HepG2 (cell line): Measurements from ENCODE around the gene VDAC1. TPM values are rescaled to one million over a fixed set of nuclear protein-coding genes. Genes with fewer than 3 reads are reported as not detected.

Experiments used
- BORCS8-MEF2B ChIP-seq: sonication (generic); formaldehyde crosslinking; IDR thresholded peaks from 2 replicates; pipeline ENCODE4 v1.8.0; 2022; ENCODE audit warnings: mild to moderate bottlenecking, missing genetic modification reagents
- FOXP4 ChIP-seq: sonication (generic); formaldehyde crosslinking; IDR thresholded peaks from 2 replicates; pipeline ENCODE4 v1.4.0; 2020; ENCODE audit warnings: missing genetic modification reagents
- GFI1 ChIP-seq: sonication (generic); formaldehyde crosslinking; IDR thresholded peaks from 2 replicates; pipeline ENCODE4 v1.5.0; 2020; ENCODE audit warnings: missing genetic modification reagents, mild to moderate bottlenecking, borderline replicate concordance
- HMG20A ChIP-seq: IDR thresholded peaks from 2 replicates; pipeline ENCODE4 v1.6.1; 2016; ENCODE audit warnings: borderline replicate concordance
- HNRNPL ChIP-seq: fragments of 200-400 bp; formaldehyde crosslinking; IDR thresholded peaks from 2 replicates; pipeline ENCODE4 v1.6.1; 2017; ENCODE audit warnings: mild to moderate bottlenecking, low read depth, low read length
- HOXA3 ChIP-seq: sonication (generic); formaldehyde crosslinking; IDR thresholded peaks from 2 replicates; pipeline ENCODE4 v1.5.0; 2020; ENCODE audit warnings: missing genetic modification reagents
- NBN ChIP-seq: fragments of 450-650 bp; conservative IDR thresholded peaks from 2 replicates; pipeline ENCODE4 v1.6.1; 2017
- SPEN ChIP-seq: sonication (generic); formaldehyde crosslinking; IDR thresholded peaks from 2 replicates; pipeline ENCODE4 v1.5.1; 2020; ENCODE audit warnings: low read depth, mild to moderate bottlenecking, missing genetic modification reagents
- STAG1 ChIP-seq: sonication (generic); formaldehyde crosslinking; IDR thresholded peaks from 2 replicates; pipeline ENCODE4 v1.4.0; 2020; ENCODE audit warnings: missing genetic modification reagents
- TBX3 ChIP-seq: fragments of 450-650 bp; IDR thresholded peaks from 2 replicates; pipeline ENCODE4 v1.6.1; 2017; ENCODE audit warnings: antibody characterized with exemption, mild to moderate bottlenecking, inconsistent platforms, borderline replicate concordance
- TEAD3 ChIP-seq: optimal IDR thresholded peaks from 2 replicates; pipeline ENCODE3; 2016; ENCODE audit warnings: borderline replicate concordance
- TFE3 ChIP-seq: IDR thresholded peaks from 2 replicates; pipeline ENCODE4 v1.6.1; 2016
- ZFP41 ChIP-seq: sonication (generic); formaldehyde crosslinking; IDR thresholded peaks from 2 replicates; pipeline ENCODE4 v1.4.0; 2020; ENCODE audit warnings: mild to moderate bottlenecking, missing genetic modification reagents, borderline replicate concordance
- ZFY ChIP-seq: sonication (generic); formaldehyde crosslinking; IDR thresholded peaks from 2 replicates; pipeline ENCODE4 v1.4.0; 2020; ENCODE audit warnings: missing genetic modification reagents
- ZMYM2 ChIP-seq: sonication (generic); formaldehyde crosslinking; IDR thresholded peaks from 2 replicates; pipeline ENCODE4 v1.8.0; 2022; ENCODE audit warnings: mild to moderate bottlenecking, missing genetic modification reagents
- ZNF225 ChIP-seq: sonication (generic); formaldehyde crosslinking; IDR thresholded peaks from 2 replicates; pipeline ENCODE4 v1.4.0; 2020; ENCODE audit warnings: mild to moderate bottlenecking, missing genetic modification reagents
- ZNF335 ChIP-seq: sonication (generic); formaldehyde crosslinking; IDR thresholded peaks from 2 replicates; pipeline ENCODE4 v1.4.0; 2020; ENCODE audit warnings: missing genetic modification reagents
- ZNF382 ChIP-seq: sonication (generic); formaldehyde crosslinking; IDR thresholded peaks from 2 replicates; pipeline ENCODE4 v1.5.0; 2020; ENCODE audit warnings: missing genetic modification reagents, mild to moderate bottlenecking, borderline replicate concordance
- ZNF607 ChIP-seq: sonication (generic); formaldehyde crosslinking; IDR thresholded peaks from 2 replicates; pipeline ENCODE4 v1.5.1; 2020; ENCODE audit warnings: missing genetic modification reagents, mild to moderate bottlenecking, borderline replicate concordance
- ZNF841 ChIP-seq: sonication (generic); formaldehyde crosslinking; IDR thresholded peaks from 2 replicates; pipeline ENCODE4 v1.8.1; 2023; ENCODE audit warnings: missing genetic modification reagents, borderline replicate concordance
- polyA plus RNA-seq, 8 experiments: library from polyadenylated mRNA; depleted of rRNA in 3 of 8; stranded (reverse) in 7 of 8; unstranded in 1 of 8; fragments of >200 nt; fragmentation: Illumina TruSeq in 4 of 8; extraction: Trizol in 4 of 8; gene quantifications; 2 replicates each; pipeline versions ENCODE4 v1.2.1 to v1.2.3, GENCODE V29; 2011 to 2016; ENCODE audit warnings: low read depth in 4 of 8, missing spikeins in 1 of 8, mixed read lengths in 1 of 8; ENCODE audit not compliant: insufficient read depth in 1 of 8
- total RNA-seq, 5 experiments: library from RNA; depleted of rRNA; stranded (reverse); fragments of >200 nt; fragmentation: Illumina TruSeq; extraction: Trizol; gene quantifications; 2 replicates each; pipeline ENCODE4 v1.2.3, GENCODE V29; 2016; ENCODE audit warnings: low read depth in 1 of 5
- TF ChIP-seq, protein P1 (sequence below): sonication (generic); formaldehyde crosslinking; IDR thresholded peaks from 2 replicates; pipeline ENCODE4 v1.5.0; 2020; ENCODE audit warnings: mild to moderate bottlenecking, missing genetic modification reagents, moderate library complexity
- TF ChIP-seq, protein P2 (sequence below): sonication (generic); formaldehyde crosslinking; IDR thresholded peaks from 2 replicates; pipeline ENCODE4 v1.4.0; 2020; ENCODE audit warnings: missing genetic modification reagents, borderline replicate concordance

The VDAC1 gene
- total and polyA plus RNA-seq, 2 of the 13 experiments (the other 11 are each of a cell fraction or from before 2014, with no cell fraction given) = 112 to 380 TPM

GRCh38 chr5:134046801-134047686 is 42.3 kb upstream of the VDAC1 start (continued):
- TF ChIP-seq TFE3 (CRISPR knock-in tag) (no peak), HOXA3 (peak; percentile 36; the same call in 1 of the 2 replicates), ZNF382 (CRISPR knock-in tag) (no peak), NBN (no peak), ZNF335 (CRISPR knock-in tag) (0 out of 2 replicates have a peak, but pooled peaks have one; percentile 45), STAG1 (peak; percentile 26), TBX3 (peak; percentile 20; the same call in 1 of the 2 replicates), ZNF607 (CRISPR knock-in tag) (no peak), BORCS8-MEF2B (CRISPR knock-in tag) (0 out of 2 replicates have a peak, but pooled peaks have one; percentile 36), ZNF841 (no peak), ZFY (CRISPR knock-in tag) (0 out of 2 replicates have a peak, but pooled peaks have one; percentile 8), SPEN (CRISPR knock-in tag) (no peak), ZFP41 (no peak), TEAD3 (CRISPR knock-in tag) (peak; percentile 48), GFI1 (CRISPR knock-in tag) (peak; percentile 81; the same call in 1 of the 2 replicates), FOXP4 (CRISPR knock-in tag) (peak; percentile 73), HMG20A (peak; percentile 86), ZMYM2 (CRISPR knock-in tag) (peak; percentile 78), HNRNPL (peak; percentile 90), ZNF225 (CRISPR knock-in tag) (0 out of 2 replicates have a peak, but pooled peaks have one; percentile 12)
- TF ChIP-seq, protein P1, sequence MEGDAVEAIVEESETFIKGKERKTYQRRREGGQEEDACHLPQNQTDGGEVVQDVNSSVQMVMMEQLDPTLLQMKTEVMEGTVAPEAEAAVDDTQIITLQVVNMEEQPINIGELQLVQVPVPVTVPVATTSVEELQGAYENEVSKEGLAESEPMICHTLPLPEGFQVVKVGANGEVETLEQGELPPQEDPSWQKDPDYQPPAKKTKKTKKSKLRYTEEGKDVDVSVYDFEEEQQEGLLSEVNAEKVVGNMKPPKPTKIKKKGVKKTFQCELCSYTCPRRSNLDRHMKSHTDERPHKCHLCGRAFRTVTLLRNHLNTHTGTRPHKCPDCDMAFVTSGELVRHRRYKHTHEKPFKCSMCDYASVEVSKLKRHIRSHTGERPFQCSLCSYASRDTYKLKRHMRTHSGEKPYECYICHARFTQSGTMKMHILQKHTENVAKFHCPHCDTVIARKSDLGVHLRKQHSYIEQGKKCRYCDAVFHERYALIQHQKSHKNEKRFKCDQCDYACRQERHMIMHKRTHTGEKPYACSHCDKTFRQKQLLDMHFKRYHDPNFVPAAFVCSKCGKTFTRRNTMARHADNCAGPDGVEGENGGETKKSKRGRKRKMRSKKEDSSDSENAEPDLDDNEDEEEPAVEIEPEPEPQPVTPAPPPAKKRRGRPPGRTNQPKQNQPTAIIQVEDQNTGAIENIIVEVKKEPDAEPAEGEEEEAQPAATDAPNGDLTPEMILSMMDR (CRISPR knock-in tag) = peak; percentile 25; the same call in 1 of the 2 replicates
- TF ChIP-seq, protein P2, sequence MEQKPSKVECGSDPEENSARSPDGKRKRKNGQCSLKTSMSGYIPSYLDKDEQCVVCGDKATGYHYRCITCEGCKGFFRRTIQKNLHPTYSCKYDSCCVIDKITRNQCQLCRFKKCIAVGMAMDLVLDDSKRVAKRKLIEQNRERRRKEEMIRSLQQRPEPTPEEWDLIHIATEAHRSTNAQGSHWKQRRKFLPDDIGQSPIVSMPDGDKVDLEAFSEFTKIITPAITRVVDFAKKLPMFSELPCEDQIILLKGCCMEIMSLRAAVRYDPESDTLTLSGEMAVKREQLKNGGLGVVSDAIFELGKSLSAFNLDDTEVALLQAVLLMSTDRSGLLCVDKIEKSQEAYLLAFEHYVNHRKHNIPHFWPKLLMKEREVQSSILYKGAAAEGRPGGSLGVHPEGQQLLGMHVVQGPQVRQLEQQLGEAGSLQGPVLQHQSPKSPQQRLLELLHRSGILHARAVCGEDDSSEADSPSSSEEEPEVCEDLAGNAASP (CRISPR knock-in tag) = peak; percentile 83; the same call in 1 of the 2 replicates
